Endothelial cell of umbilical vein (primary cell): Measurements from ENCODE around the gene CCN5.

Experiments
- EZH2 ChIP-seq: IDR thresholded peaks from 2 replicates; pipeline ENCODE4 v1.6.1; 2012; ENCODE audit warnings: borderline replicate concordance, low read depth, mild to moderate bottlenecking, moderate library complexity, low read length, inconsistent platforms; ENCODE audit not compliant: severe bottlenecking
- MYC ChIP-seq: IDR thresholded peaks from one replicate; pipeline ENCODE4 v1.6.1; 2011; ENCODE audit warnings: mild to moderate bottlenecking, low read depth, low read length
- POLR2A ChIP-seq: IDR thresholded peaks from 2 replicates; pipeline ENCODE4 v1.6.1; 2012; ENCODE audit warnings: low read depth, mild to moderate bottlenecking, control low read depth, low read length
- POLR2AphosphoS5 ChIP-seq: IDR thresholded peaks from 2 replicates; pipeline ENCODE4 v1.6.1; 2012; ENCODE audit warnings: low read depth, mild to moderate bottlenecking, control low read depth, low read length, moderate library complexity; ENCODE audit not compliant: insufficient read depth
- TF ChIP-seq, protein P1 (sequence below), 2 donors: IDR thresholded peaks; 1 replicate in 1 of 2; 2 replicates in 1 of 2; pipeline ENCODE4 v1.5.1; 2011; ENCODE audit warnings: low read length in 2 of 2, mild to moderate bottlenecking in 2 of 2, moderate library complexity in 2 of 2, control low read depth in 1 of 2, inconsistent platforms in 1 of 2, low read depth in 1 of 2; ENCODE audit not compliant: insufficient read depth in 1 of 2; ENCODE audit errors: extremely low read depth in 1 of 2

DNA sequence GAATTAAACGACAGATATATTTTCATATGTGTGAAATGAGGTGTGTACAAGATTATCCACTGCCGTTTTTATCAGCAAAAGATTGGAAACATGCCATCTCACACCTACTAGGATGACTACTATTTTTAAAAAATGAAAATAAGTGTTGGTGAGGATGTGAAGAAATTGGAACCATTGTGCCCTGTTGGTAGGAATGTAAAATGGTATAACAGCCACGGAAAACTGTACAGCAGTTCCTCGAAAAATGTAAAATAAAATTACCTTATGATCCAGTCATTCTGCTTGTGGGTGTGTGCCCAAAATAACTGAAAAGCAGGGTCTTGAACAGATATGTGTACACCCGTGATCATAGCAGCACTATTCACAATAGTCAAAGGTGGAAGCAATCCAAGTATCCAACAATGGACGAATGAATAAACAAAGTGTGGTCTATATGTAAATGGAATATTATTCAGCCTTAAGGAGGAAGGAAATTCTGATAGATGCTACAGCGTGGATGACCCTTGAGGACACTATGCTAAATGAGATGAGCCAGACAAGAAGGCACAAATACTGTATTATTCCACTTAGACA is 27.0 kb upstream of the CCN5 start:
- TF ChIP-seq EZH2 (no peak), POLR2A (no peak), POLR2AphosphoS5 (no peak), MYC (no peak)
- TF ChIP-seq, protein P1, sequence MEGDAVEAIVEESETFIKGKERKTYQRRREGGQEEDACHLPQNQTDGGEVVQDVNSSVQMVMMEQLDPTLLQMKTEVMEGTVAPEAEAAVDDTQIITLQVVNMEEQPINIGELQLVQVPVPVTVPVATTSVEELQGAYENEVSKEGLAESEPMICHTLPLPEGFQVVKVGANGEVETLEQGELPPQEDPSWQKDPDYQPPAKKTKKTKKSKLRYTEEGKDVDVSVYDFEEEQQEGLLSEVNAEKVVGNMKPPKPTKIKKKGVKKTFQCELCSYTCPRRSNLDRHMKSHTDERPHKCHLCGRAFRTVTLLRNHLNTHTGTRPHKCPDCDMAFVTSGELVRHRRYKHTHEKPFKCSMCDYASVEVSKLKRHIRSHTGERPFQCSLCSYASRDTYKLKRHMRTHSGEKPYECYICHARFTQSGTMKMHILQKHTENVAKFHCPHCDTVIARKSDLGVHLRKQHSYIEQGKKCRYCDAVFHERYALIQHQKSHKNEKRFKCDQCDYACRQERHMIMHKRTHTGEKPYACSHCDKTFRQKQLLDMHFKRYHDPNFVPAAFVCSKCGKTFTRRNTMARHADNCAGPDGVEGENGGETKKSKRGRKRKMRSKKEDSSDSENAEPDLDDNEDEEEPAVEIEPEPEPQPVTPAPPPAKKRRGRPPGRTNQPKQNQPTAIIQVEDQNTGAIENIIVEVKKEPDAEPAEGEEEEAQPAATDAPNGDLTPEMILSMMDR (IDR thresholded peaks at IDR 0.05; ENCODE audit: extremely low read depth in 1 of 2, insufficient read depth in 1 of 2, low read depth in 1 of 2, low read length in 2 of 2) = no peak
